K562 (cell line): ENCODE results near the gene CTNNB1. TPM values are rescaled to one million over a fixed set of nuclear protein-coding genes. Genes with fewer than 3 reads are reported as not detected.

Experiments used
- ATF2 ChIP-seq: sonication (generic); formaldehyde crosslinking; IDR thresholded peaks from 2 replicates; pipeline ENCODE4 v1.8.1; 2022; ENCODE audit warnings: missing genetic modification reagents
- BMI1 ChIP-seq: fragments of 150-350 bp; IDR thresholded peaks from 2 replicates; pipeline ENCODE4 v1.6.1; 2014; ENCODE audit warnings: low read length
- CBX5 ChIP-seq: IDR thresholded peaks from 2 replicates; pipeline ENCODE4 v1.6.1; 2014; ENCODE audit warnings: low read depth, borderline replicate concordance
- CCAR2 ChIP-seq: fragments of 200-400 bp; formaldehyde crosslinking; IDR thresholded peaks from 2 replicates; pipeline ENCODE4 v1.6.1; 2017; ENCODE audit warnings: mild to moderate bottlenecking, low read depth, low read length
- CHD2 ChIP-seq: IDR thresholded peaks from 2 replicates; pipeline ENCODE4 v1.6.1; 2011; ENCODE audit warnings: low read depth, low read length
- CREB5 ChIP-seq: fragments of 250-450 bp; sonication (Bioruptor Pico); IDR thresholded peaks from 2 replicates; pipeline ENCODE4 v1.5.0; 2020; ENCODE audit warnings: mild to moderate bottlenecking
- ETV1 ChIP-seq: fragments of 450-650 bp; conservative IDR thresholded peaks from 2 replicates; pipeline ENCODE4 v1.6.1; 2016; ENCODE audit warnings: missing genetic modification characterization, control low read depth, low read depth, missing compliant biosample characterization
- ETV6 ChIP-seq, 3 experiments: fragments of 150-350 bp in 1 of 3; sonication (generic) in 1 of 3; formaldehyde crosslinking in 1 of 3; IDR thresholded peaks; 2 replicates each; pipeline versions ENCODE4 v1.6.1 to v1.8.0; 2014 to 2022; ENCODE audit warnings: borderline replicate concordance in 2 of 3, low read depth in 2 of 3, antibody characterized with exemption in 1 of 3, low read length in 1 of 3, mild to moderate bottlenecking in 1 of 3, missing genetic modification reagents in 1 of 3
- FOXJ3 ChIP-seq: sonication (generic); formaldehyde crosslinking; IDR thresholded peaks from 2 replicates; pipeline ENCODE4 v1.4.0; 2020; ENCODE audit warnings: mild to moderate bottlenecking, missing genetic modification reagents
- LCOR ChIP-seq: sonication (generic); formaldehyde crosslinking; IDR thresholded peaks from 2 replicates; pipeline ENCODE4 v1.8.0; 2022; ENCODE audit warnings: mild to moderate bottlenecking, missing genetic modification reagents
- MNT ChIP-seq, 2 experiments: fragments of 450-650 bp; conservative IDR thresholded peaks; 2 replicates each; pipeline ENCODE4 v1.6.1; 2017; ENCODE audit warnings: mild to moderate bottlenecking in 2 of 2, moderate library complexity in 2 of 2
- MTA3 ChIP-seq: fragments of 450-650 bp; formaldehyde crosslinking; IDR thresholded peaks from 2 replicates; pipeline ENCODE4 v1.6.1; 2017; ENCODE audit warnings: mild to moderate bottlenecking, borderline replicate concordance
- MTF1 ChIP-seq: fragments of 250-450 bp; sonication (Bioruptor Pico); IDR thresholded peaks from 2 replicates; pipeline ENCODE4 v1.9.0; 2021; ENCODE audit warnings: moderate library complexity, mild to moderate bottlenecking, inconsistent platforms, borderline replicate concordance
- PHB ChIP-seq: fragments of 250-450 bp; sonication (Bioruptor Pico); IDR thresholded peaks from 2 replicates; pipeline ENCODE4 v1.5.0; 2021
- RBM15 ChIP-seq: fragments of 200-400 bp; formaldehyde crosslinking; IDR thresholded peaks from 2 replicates; pipeline ENCODE4 v1.6.1; 2018; ENCODE audit warnings: mild to moderate bottlenecking, low read length, moderate library complexity; ENCODE audit not compliant: insufficient read depth
- SMARCC2 ChIP-seq: fragments of 450-650 bp; IDR thresholded peaks from 2 replicates; pipeline ENCODE4 v1.6.1; 2017; ENCODE audit warnings: antibody characterized with exemption, moderate library complexity, mild to moderate bottlenecking, low read depth
- ZBTB49 ChIP-seq: sonication (generic); formaldehyde crosslinking; IDR thresholded peaks from 2 replicates; pipeline ENCODE4 v1.8.0; 2022; ENCODE audit warnings: missing genetic modification reagents, mild to moderate bottlenecking, borderline replicate concordance
- ZNF347 ChIP-seq: fragments of 450-650 bp; formaldehyde crosslinking; IDR thresholded peaks from 2 replicates; pipeline ENCODE4 v1.4.0; 2020; ENCODE audit warnings: low read depth, mild to moderate bottlenecking, moderate library complexity
- ZNF75A ChIP-seq: fragments of 450-650 bp; formaldehyde crosslinking; IDR thresholded peaks from 2 replicates; pipeline ENCODE4 v1.4.0; 2020; ENCODE audit warnings: mild to moderate bottlenecking
- polyA plus RNA-seq, 8 experiments: library from polyadenylated mRNA; depleted of rRNA in 4 of 8; stranded (reverse) in 5 of 8; unstranded in 3 of 8; fragments of >200 nt; fragmentation: Nextera tagmentation in 2 of 8; fragmentation: Illumina TruSeq in 1 of 8; extraction: Ambion mirVana in 2 of 8; extraction: Trizol in 1 of 8; gene quantifications; 2 replicates each; pipeline versions ENCODE4 v1.2.1 to v1.2.3, GENCODE V29; 2011 to 2014; ENCODE audit warnings: inconsistent platforms in 1 of 8, missing spikeins in 1 of 8
- total RNA-seq, 7 experiments: library from RNA; depleted of rRNA in 6 of 7; stranded (reverse); fragments of >200 nt in 6 of 7; fragmentation: Illumina TruSeq in 2 of 7; extraction: Trizol in 2 of 7; gene quantifications; 2 replicates each; pipeline versions ENCODE4 v1.2.1 to v1.2.3, GENCODE V29; 2011 to 2021; ENCODE audit warnings: low replicate concordance in 1 of 7

CTNNB1 gene
- total and polyA plus RNA-seq, 9 of the 15 experiments (the other 6 are each of a cell fraction or from before 2014, with no cell fraction given), result 44.3 to 193 (median 154) TPM

GRCh38 chr3:41198950-41199865, at the start of gene CTNNB1 (continued):
- TF ChIP-seq CREB5 (CRISPR knock-in tag) (0 out of 2 replicates have a peak, but pooled peaks have one; percentile 54), BMI1 (peak; percentile 73), PHB (CRISPR knock-in tag) (no peak; the same call in 1 of the 2 replicates), CHD2 (peak; percentile 94), ETV6 (IDR thresholded peaks at IDR 0.05; ENCODE audit: borderline replicate concordance in 1 of 2, low read depth in 2 of 2, low read length in 1 of 2) (peak in 1 of 2 experiments; percentile 69; a peak in 1 of 4 replicates), ETV6 (CRISPR knock-in tag; IDR thresholded peaks at IDR 0.05; ENCODE audit: borderline replicate concordance) (no peak), LCOR (CRISPR knock-in tag) (peak; percentile 76; the same call in 1 of the 2 replicates), MNT (conservative IDR thresholded peaks at IDR 0.05) (peak; percentile 59 to 85; a peak in 3 of 4 replicates), ZNF347 (CRISPR knock-in tag) (no peak), MTF1 (no peak), RBM15 (peak; percentile 80; the same call in 1 of the 2 replicates), CBX5 (no peak; the same call in 1 of the 2 replicates), ETV1 (tag) (peak; percentile 54), ATF2 (CRISPR knock-in tag) (no peak), ZBTB49 (CRISPR knock-in tag) (no peak; the same call in 1 of the 2 replicates), SMARCC2 (0 out of 2 replicates have a peak, but pooled peaks have one; percentile 26), FOXJ3 (no peak), MTA3 (peak; percentile 99), CCAR2 (no peak), ZNF75A (CRISPR knock-in tag) (no peak)
